Inflammatory macrophage treated with lipopolysaccharide for 4 hours (primary cell): Measurements from ENCODE around the gene UBE4A.
A peak's percentile ranks its signal among the peaks of the same experiment; 100 is the strongest.
"Not testable (repeated sequence)": the region's sequence is repeated elsewhere in the genome, so short reads cannot be mapped to it uniquely, and the experiment has no call there.

Experiments used
- DNase-seq: peaks from one replicate; pipeline ENCODE4 v3.0.0-alpha.2; 2020

The UBE4A gene

GRCh38 chr11:118401880-118402590, 42.6 kb downstream of the UBE4A start:
- DNase-seq, result peak; percentile 41

DNA sequence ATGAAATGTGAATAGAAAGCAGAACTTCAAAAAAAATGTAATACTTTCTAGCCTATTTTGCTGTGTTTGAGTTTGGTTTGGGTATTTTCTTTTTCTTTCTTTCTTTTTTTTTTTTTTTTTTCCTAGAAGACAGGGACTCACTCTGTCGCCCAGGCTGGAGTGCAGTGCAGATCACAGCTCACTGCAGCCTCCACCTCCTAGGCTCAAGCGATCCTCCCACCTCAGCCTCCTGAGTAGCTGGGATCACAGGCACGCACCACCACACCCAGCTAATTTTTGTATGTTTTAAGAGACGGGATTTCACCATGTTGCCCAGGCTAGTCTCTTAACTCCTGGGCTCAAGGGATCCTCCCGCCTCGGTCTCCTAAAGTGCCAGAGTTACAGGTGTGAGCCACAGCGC, 43.2 kb downstream of the UBE4A start:
- not testable (repeated sequence) for DNase-seq

GRCh38 chr11:118406599-118407166, 47.3 kb downstream of the UBE4A start:
- no peak for DNase-seq

DNA sequence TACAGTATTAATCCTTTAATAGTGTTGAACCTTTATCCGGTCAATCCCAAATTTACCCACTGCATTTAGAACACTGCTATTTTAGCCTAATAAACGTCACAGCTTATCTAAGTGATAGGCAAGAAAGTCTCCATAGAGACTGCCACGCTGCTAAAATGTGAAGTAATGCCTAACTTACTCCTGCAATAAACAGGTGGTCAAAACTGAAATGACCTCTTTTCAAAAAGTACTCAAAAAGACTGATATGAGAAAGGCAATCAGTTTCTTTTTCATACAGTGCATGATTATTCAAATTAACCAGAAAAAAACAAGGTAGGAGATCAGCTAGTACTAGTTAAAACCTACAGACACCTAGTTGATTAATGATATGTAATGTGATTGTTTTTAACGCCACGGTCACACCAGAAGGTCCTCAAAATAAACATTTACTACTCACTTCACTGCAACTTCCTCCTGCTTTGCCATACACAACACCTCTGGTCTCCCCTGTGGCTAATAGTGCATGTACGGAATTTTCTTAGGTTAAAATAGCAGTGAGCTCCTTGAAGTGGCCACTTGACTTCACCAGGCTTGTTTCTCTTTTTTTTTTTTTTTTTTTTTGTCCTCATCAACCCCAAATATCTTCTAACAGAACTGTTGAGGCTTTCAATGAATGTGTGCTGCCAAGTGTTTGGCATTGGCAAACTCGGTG, 50.8 kb downstream of the UBE4A start:
- no peak for DNase-seq

DNA sequence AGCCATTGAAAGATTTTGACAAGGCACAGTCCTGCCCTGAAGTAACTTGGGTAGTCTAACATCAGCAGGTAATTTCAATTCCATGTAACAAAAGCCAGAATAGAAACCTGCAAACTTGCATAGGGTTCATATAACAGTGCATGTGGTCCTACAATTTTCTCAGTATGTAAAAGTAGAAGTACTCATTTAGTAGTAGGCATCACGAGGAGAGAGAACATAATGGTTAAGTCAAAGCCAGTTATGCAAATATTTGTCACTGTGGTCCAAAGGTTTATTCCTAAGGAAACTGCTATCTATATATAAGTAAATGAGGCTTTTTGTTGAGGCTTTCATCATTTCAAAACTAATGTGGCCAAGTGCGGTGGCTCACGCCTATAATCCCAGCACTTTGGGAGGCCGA, 52.1 kb downstream of the UBE4A start:
- DNase-seq, result no peak

DNA sequence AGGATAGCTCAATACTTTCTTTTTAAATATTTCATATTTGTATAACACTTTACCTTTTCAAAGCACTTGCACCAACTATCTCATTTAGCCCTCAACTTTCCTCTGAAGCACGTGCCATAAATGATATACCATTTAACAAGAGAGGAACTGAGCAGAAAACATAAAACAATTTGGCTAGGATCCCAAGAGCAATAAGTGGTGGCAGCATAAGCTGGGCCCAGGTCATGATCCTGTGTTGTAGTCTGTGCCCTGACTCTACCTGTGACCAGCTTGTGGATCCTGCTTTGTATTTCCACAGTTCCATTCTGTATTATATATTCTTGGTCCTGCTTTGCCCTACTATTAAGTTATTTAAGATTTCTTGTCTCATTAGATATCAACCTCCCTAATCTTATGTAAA, 53.5 kb downstream of the UBE4A start:
- DNase-seq, result no peak

DNA sequence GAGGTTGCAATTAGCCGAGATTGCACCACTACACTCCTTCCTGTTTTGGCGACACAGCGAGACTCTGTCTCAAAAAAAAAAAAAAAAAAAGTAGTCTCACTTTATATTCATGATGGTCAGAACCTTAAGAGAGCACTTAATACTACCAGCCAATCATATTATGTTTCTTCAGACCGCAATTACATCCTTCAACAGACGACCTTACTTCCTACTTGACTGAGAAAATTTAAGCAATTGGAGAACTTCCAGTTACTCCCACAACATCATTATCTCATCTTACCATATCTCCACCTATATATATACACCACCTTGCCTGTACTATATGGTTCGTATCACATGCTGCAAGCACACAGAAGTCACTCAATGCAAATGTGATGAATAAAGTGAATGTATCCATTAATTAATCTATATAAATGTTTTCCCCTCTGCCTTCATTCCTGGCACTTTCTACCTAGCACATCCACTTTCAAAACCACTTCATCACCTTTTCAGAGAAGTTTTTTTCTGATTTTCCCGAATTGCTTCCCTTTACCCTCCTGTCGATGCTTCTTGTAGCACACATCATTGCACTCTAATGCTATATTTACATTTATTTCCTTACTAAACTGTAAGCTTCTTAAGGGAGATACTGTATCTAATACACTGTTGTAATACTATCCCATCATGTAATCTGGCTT, 55.8 kb downstream of the UBE4A start:
- DNase-seq, result peak; percentile 85

DNA sequence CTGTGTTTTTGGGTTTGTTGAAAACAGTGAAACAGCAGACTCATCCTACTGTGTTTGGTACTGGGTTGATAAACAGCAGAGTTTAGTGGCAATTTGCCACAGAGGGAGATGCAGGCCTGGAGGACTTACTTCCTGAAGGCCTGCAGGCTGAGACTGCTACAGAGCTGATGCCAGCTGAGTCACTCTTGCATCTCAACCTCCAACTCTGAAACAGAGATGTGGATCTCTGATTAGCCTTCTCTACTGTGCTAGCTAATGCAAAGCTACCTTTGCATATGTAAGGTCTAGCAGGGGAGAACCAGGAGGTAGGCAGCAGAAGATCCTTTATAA, 56.3 kb downstream of the UBE4A start:
- peak; percentile 70 for DNase-seq

DNA sequence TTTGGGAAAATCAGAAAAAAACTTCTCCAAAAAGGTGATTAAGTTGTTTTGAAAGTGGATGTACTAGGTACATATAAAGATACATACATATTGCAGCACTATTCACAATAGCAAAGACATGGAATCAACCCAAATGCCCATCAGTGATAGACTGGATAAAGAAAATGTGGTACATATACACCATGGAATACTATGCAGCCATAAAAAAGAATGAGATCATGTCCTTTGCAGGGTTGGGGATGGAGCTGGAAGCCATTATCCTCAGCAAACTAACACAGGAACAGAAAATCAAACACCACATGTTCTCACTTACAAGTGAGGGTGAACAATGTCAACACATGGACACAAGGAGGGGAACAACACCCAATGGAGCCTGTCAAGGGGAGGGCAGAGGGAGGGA, 57.5 kb downstream of the UBE4A start:
- DNase-seq, result not testable (repeated sequence)

GRCh38 chr11:118417801-118418200, 58.4 kb downstream of the UBE4A start:
- no peak for DNase-seq

- DNase-seq, result no peak
These were observed 59.4 kb downstream of the UBE4A start for GRCh38 chr11:118418766-118419165.

- DNase-seq, result no peak
These were observed 68.3 kb downstream of the UBE4A start for GRCh38 chr11:118427707-118428106.

DNA sequence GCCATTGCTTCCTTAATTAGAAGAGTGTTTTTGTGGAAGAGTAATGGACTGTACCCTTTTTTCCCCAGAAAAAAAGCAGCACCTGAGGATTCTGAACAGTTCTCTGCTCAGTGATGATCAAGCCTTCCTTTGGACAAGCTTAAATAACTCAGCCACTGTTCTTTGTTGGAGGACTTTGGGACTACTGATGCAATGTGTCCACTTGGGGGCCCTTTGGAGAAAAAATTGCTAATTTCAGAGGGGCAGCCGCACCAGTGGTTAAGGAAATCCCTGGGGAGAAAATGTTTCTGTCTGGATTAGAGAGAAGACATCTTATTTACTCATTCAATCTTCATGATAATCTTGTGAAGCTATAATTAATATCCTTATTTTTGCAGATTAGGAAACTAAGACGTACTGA, 71.6 kb downstream of the UBE4A start:
- DNase-seq, result no peak

DNA sequence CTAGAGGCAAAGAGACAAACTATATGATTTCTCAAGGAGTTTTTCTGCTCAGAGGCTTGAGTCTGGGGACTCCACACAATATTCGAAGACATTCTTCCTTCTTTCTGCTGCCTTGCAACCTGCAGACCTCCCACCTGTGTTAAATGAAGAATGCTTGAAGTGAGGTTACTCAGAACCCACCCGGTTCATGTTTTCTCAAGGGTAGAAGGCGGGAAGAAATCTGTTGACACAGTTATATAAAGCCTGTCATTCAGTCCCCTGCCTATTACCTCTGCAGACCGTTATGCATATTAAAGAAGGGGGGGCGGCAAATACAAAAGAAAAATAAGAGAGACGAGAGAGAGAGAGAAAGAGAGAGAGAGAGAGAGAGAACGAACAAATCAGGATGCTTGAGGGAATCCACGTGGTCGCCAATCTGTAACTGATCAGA, 74.7 kb downstream of the UBE4A start:
- DNase-seq, result peak; percentile 6

DNA sequence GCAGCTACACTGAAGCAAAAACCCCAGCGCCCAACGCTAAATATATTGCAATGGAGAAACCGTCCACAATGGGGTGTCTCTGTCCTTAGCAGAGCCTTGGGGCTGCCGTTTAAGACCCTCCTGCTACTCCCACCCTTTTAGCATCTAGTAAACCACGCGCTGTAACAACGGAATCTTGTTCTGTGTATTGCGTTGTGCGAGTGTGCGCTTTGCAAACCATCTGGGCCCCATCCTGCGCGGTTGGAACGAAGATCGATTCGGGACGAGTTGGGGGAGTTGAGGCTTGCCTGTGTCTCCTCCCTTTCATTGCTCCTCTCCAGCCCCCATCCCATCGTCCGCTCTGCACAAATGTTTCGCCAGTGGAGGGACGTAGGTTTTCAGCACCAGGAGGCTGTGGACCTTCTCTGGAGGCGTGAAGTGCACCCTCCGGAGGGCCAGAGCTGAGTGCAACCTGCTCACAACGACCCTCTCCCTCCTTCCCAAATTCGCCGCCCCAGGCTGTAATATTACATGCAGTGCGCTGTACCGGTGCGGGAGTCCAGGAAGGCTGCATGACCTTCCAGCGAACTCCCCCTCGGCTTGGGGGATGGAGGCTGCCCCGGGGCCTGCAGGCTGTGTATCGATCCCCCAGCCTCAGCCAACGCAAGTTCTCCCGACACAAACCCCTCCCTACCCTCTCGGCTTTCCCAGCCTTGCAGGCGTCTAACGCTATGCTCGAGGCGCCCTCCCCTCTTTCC, 75.3 kb downstream of the UBE4A start:
- no peak for DNase-seq

- DNase-seq, result peak; percentile 19
These were observed 76.0 kb downstream of the UBE4A start for GRCh38 chr11:118435290-118435892.

GRCh38 chr11:118435893-118436624, 76.7 kb downstream of the UBE4A start, which contains the start of gene KMT2A:
KMT2A (plus strand) TSS chr11:118436492; CDS start chr11:118436513, 21 bp downstream.
- DNase-seq, result peak; percentile 93

DNA sequence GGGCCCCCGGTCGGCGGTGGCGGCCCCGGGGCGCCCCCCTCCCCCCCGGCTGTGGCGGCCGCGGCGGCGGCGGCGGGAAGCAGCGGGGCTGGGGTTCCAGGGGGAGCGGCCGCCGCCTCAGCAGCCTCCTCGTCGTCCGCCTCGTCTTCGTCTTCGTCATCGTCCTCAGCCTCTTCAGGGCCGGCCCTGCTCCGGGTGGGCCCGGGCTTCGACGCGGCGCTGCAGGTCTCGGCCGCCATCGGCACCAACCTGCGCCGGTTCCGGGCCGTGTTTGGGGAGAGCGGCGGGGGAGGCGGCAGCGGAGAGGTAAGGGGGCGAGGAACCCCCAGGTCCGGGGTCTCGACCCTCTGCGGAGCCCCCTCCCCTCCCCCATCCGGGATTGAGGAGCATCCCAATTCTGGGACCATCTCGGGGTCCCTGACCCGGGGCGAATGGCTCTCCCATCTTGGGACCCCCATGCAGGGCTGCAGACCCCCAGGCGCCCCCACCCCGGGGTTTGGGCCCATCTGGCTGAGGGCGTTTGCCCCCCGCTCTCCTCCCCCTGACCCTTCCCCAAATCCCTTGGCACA, 77.3 kb downstream of the UBE4A start:
- DNase-seq, result peak; percentile 23

- peak; percentile 12 for DNase-seq
These were observed 78.1 kb downstream of the UBE4A start for GRCh38 chr11:118437208-118438125.

- peak; percentile 71 for DNase-seq
These were observed 79.0 kb downstream of the UBE4A start for GRCh38 chr11:118438314-118438931.
